WTC11 (cell line): Measurements from ENCODE around the gene GLYR1. TPM values are rescaled to one million over a fixed set of nuclear protein-coding genes. Genes with fewer than 3 reads are reported as not detected.

Source experiments
- ATAC-seq: fragments of 200-7000 bp; cut with Tn5 transposase; 2 replicates; pipeline ENCODE4 v1.10.0; 2021; ENCODE audit warnings: mild to moderate bottlenecking, moderate library complexity
- CTCF ChIA-PET: fragments of 300-600 bp; sonication (Branson Sonifier 250); formaldehyde crosslinking; loops from one replicate; lab custom pipeline; 2021; ENCODE audit warnings: antibody characterized with exemption; lab: Charles Lee
- POLR2A ChIA-PET: fragments of 350-600 bp; sonication (Branson Sonifier 250); formaldehyde crosslinking; loops from one replicate; lab custom pipeline; 2021; ENCODE audit warnings: antibody characterized with exemption; lab: Charles Lee
- DNase-seq: peaks from one replicate; pipeline ENCODE4 v3.0.0; 2021; ENCODE audit warnings: low spot score
- H3K27ac Mint-ChIP-seq: 2 replicates; pipeline ENCODE4 v1.8.0; 2021; ENCODE audit warnings: mixed read lengths
- H3K27me3 Mint-ChIP-seq: 2 replicates; pipeline ENCODE4 v1.8.0; 2021; ENCODE audit warnings: low read depth, mild to moderate bottlenecking, moderate library complexity, mixed read lengths
- H3K36me3 Mint-ChIP-seq: 2 replicates; pipeline ENCODE4 v1.8.0; 2021; ENCODE audit warnings: mixed read lengths
- H3K4me1 Mint-ChIP-seq: 2 replicates; pipeline ENCODE4 v1.8.0; 2022; ENCODE audit warnings: mixed read lengths
- H3K4me3 Mint-ChIP-seq: 2 replicates; pipeline ENCODE4 v1.8.0; 2021; ENCODE audit warnings: mild to moderate bottlenecking, moderate library complexity, mixed read lengths
- H3K9me3 Mint-ChIP-seq: 2 replicates; pipeline ENCODE4 v1.8.0; 2021; ENCODE audit warnings: mixed read lengths
- AR ChIP-seq: fragments of 250-450 bp; sonication (Bioruptor Pico); IDR thresholded peaks from 2 replicates; pipeline ENCODE4 v1.9.0; 2021; ENCODE audit warnings: mild to moderate bottlenecking
- CBFB ChIP-seq: sonication (generic); formaldehyde crosslinking; IDR thresholded peaks from 2 replicates; pipeline ENCODE4 v1.8.1; 2022; ENCODE audit warnings: mild to moderate bottlenecking, low read depth, missing genetic modification reagents
- E2F4 ChIP-seq: sonication (generic); formaldehyde crosslinking; IDR thresholded peaks from 2 replicates; pipeline ENCODE4 v1.8.1; 2022; ENCODE audit warnings: low read depth, mild to moderate bottlenecking, moderate library complexity, missing genetic modification reagents, borderline replicate concordance
- E2F5 ChIP-seq: sonication (generic); formaldehyde crosslinking; IDR thresholded peaks from 2 replicates; pipeline ENCODE4 v1.8.1; 2022; ENCODE audit warnings: mild to moderate bottlenecking, moderate library complexity, missing genetic modification reagents
- EMX1 ChIP-seq: fragments of 250-450 bp; sonication (Bioruptor Pico); IDR thresholded peaks from 2 replicates; pipeline ENCODE4 v1.8.0; 2021; ENCODE audit warnings: mild to moderate bottlenecking
- ETV6 ChIP-seq: sonication (generic); formaldehyde crosslinking; IDR thresholded peaks from 2 replicates; pipeline ENCODE4 v1.8.1; 2022; ENCODE audit warnings: mild to moderate bottlenecking, missing genetic modification reagents
- FOXJ3 ChIP-seq: sonication (generic); formaldehyde crosslinking; IDR thresholded peaks from 2 replicates; pipeline ENCODE4 v1.9.0; 2021; ENCODE audit warnings: missing genetic modification reagents, mild to moderate bottlenecking, borderline replicate concordance
- FOXP1 ChIP-seq: sonication (generic); formaldehyde crosslinking; IDR thresholded peaks from 2 replicates; pipeline ENCODE4 v1.8.0; 2022; ENCODE audit warnings: missing genetic modification reagents, mild to moderate bottlenecking, moderate library complexity, borderline replicate concordance
- FOXP4 ChIP-seq: sonication (generic); formaldehyde crosslinking; IDR thresholded peaks from 2 replicates; pipeline ENCODE4 v1.8.0; 2022; ENCODE audit warnings: mild to moderate bottlenecking, missing genetic modification reagents
- GABPB1 ChIP-seq: sonication (generic); formaldehyde crosslinking; IDR thresholded peaks from 2 replicates; pipeline ENCODE4 v1.8.1; 2023; ENCODE audit warnings: mild to moderate bottlenecking, missing genetic modification reagents
- GRHL2 ChIP-seq: fragments of 250-450 bp; sonication (Bioruptor Pico); IDR thresholded peaks from 2 replicates; pipeline ENCODE4 v1.8.0; 2022; ENCODE audit warnings: mild to moderate bottlenecking, moderate library complexity; ENCODE audit not compliant: insufficient replicate concordance, severe bottlenecking
- GTF2I ChIP-seq: fragments of 250-450 bp; sonication (Bioruptor Pico); conservative IDR thresholded peaks from 2 replicates; pipeline ENCODE4 v1.4.0; 2021; ENCODE audit warnings: mild to moderate bottlenecking
- KAT7 ChIP-seq: sonication (generic); formaldehyde crosslinking; IDR thresholded peaks from 2 replicates; pipeline ENCODE4 v1.8.1; 2023; ENCODE audit warnings: missing genetic modification reagents, mild to moderate bottlenecking, borderline replicate concordance
- MXD4 ChIP-seq: fragments of 250-450 bp; sonication (Bioruptor Pico); IDR thresholded peaks from 2 replicates; pipeline ENCODE4 v1.8.0; 2021; ENCODE audit warnings: mild to moderate bottlenecking, moderate library complexity, borderline replicate concordance
- NR2C2 ChIP-seq: sonication (generic); formaldehyde crosslinking; IDR thresholded peaks from 2 replicates; pipeline ENCODE4 v1.8.0; 2022; ENCODE audit warnings: mild to moderate bottlenecking, missing genetic modification reagents
- SP1 ChIP-seq: sonication (generic); formaldehyde crosslinking; conservative IDR thresholded peaks from 2 replicates; pipeline ENCODE4 v1.8.1; 2022; ENCODE audit warnings: missing genetic modification reagents
- ZBTB21 ChIP-seq: sonication (generic); formaldehyde crosslinking; IDR thresholded peaks from 2 replicates; pipeline ENCODE4 v1.8.1; 2023; ENCODE audit warnings: mild to moderate bottlenecking, missing genetic modification reagents, borderline replicate concordance
- ZNF121 ChIP-seq: sonication (generic); formaldehyde crosslinking; IDR thresholded peaks from 2 replicates; pipeline ENCODE4 v1.8.0; 2023; ENCODE audit warnings: missing genetic modification reagents
- ZNF281 ChIP-seq: sonication (generic); formaldehyde crosslinking; IDR thresholded peaks from 2 replicates; pipeline ENCODE4 v1.8.0; 2023; ENCODE audit warnings: mild to moderate bottlenecking, missing genetic modification reagents
- ZNF317 ChIP-seq: sonication (generic); formaldehyde crosslinking; IDR thresholded peaks from 2 replicates; pipeline ENCODE4 v1.8.1; 2023; ENCODE audit warnings: low read depth, mild to moderate bottlenecking, moderate library complexity, missing genetic modification reagents, borderline replicate concordance
- total RNA-seq: library from RNA; stranded (reverse); gene quantifications from 3 replicates; pipeline ENCODE4 v1.2.3, GENCODE V29; 2021

GLYR1 gene
- total RNA-seq, 1 experiment from 2014 or later: 103 TPM

GRCh38 chr16:4806280-4806679 is 40.8 kb downstream of the GLYR1 start:
- no peaks in the 10 kb centered on the region for H3K27me3 Mint-ChIP-seq
- CTCF ChIA-PET: interaction anchor here (0.7 to 1.2 kb wide), 2 partner anchors 78 to 98 kb away, joined by 3 read pairs; no protein-coding TSS in a partner anchor
- no peak overlapping the region for H3K27ac Mint-ChIP-seq
- POLR2A ChIA-PET: no interaction called here
- H3K36me3 Mint-ChIP-seq: peaks cover 25% of the 10 kb centered on the region
- H3K4me3 Mint-ChIP-seq: no peak overlapping the region
- TF ChIP-seq ZNF121 (CRISPR knock-in tag): peak; percentile 84
- TF ChIP-seq ZBTB21: no peak
- peak; percentile 47; the same call in 1 of the 2 replicates for TF ChIP-seq GTF2I (CRISPR knock-in tag)
- TF ChIP-seq, all 79 proteins: peak for 2
- H3K9me3 Mint-ChIP-seq: no peaks in the 10 kb centered on the region
- peaks cover 10% of the 10 kb centered on the region for H3K4me1 Mint-ChIP-seq
- DNase-seq (no peak), ATAC-seq (no peak)

GRCh38 chr16:4805231-4805630 is 41.9 kb downstream of the GLYR1 start:
- H3K27me3 Mint-ChIP-seq: no peaks in the 10 kb centered on the region
- ChIA-PET POLR2A (interaction anchor here (0.5 to 0.6 kb wide), 2 partner anchors 112 to 236 kb away, joined by 3 read pairs; partner anchors contain the start of gene NUDT16L1), CTCF (no interaction called here)
- DNase-seq (no peak), ATAC-seq (no peak)
- no peak overlapping the region for H3K4me3 Mint-ChIP-seq
- H3K4me1 Mint-ChIP-seq: peaks cover 18% of the 10 kb centered on the region
- H3K27ac Mint-ChIP-seq: no peak overlapping the region
- H3K9me3 Mint-ChIP-seq: no peaks in the 10 kb centered on the region
- peaks cover 23% of the 10 kb centered on the region for H3K36me3 Mint-ChIP-seq
- TF ChIP-seq ETV6 (CRISPR knock-in tag) (no peak), MXD4 (CRISPR knock-in tag) (no peak), GRHL2 (CRISPR knock-in tag) (no peak), SP1 (CRISPR knock-in tag) (no peak), FOXJ3 (CRISPR knock-in tag) (no peak), ZNF317 (CRISPR knock-in tag) (no peak), NR2C2 (no peak), KAT7 (no peak), CBFB (CRISPR knock-in tag) (no peak), GABPB1 (CRISPR knock-in tag) (no peak), FOXP4 (no peak), AR (CRISPR knock-in tag) (no peak)

- H3K27me3 Mint-ChIP-seq: no peaks in the 10 kb centered on the region
- ChIA-PET CTCF (interaction anchor here (0.6 to 1.8 kb wide), 3 partner anchors 10 to 510 kb away, joined by 3 to 6 read pairs (median 3); no protein-coding TSS in a partner anchor), POLR2A (interaction anchor here (0.5 to 2.8 kb wide), 3 partner anchors 9 to 235 kb away, joined by 3 to 16 read pairs (median 3); partner anchors contain the start of gene ZNF500)
- H3K4me3 Mint-ChIP-seq: peak overlapping the region; percentile 78
- H3K36me3 Mint-ChIP-seq: peaks cover 19% of the 10 kb centered on the region
- no peaks in the 10 kb centered on the region for H3K9me3 Mint-ChIP-seq
- H3K4me1 Mint-ChIP-seq: peaks cover 18% of the 10 kb centered on the region
- peak overlapping the region; percentile 71 for H3K27ac Mint-ChIP-seq
- ATAC-seq (no peak), DNase-seq (no peak)
- no peak for TF ChIP-seq EMX1 (CRISPR knock-in tag)
- TF ChIP-seq E2F5 (CRISPR knock-in tag): no peak
- no peak for TF ChIP-seq E2F4 (CRISPR knock-in tag)
- no peak for TF ChIP-seq FOXP1 (CRISPR knock-in tag)
- no peak for TF ChIP-seq SP1 (CRISPR knock-in tag)
- no peak for TF ChIP-seq ZNF281 (CRISPR knock-in tag)
These were observed 43.0 kb downstream of the GLYR1 start for GRCh38 chr16:4803898-4804762.
